HepG2 (cell line): ENCODE measurements around the gene SEMA3B. TPM values are rescaled to one million over a fixed set of nuclear protein-coding genes. Genes with fewer than 3 reads are reported as not detected.

ENCODE experiments used
- ATF7 ChIP-seq, 2 experiments: fragments of 450-650 bp in 1 of 2; sonication (generic) in 1 of 2; formaldehyde crosslinking in 1 of 2; IDR thresholded peaks; 2 replicates each; pipeline versions ENCODE4 v1.4.0 to v1.6.1; 2016 to 2020; ENCODE audit warnings: antibody characterized with exemption in 1 of 2, mild to moderate bottlenecking in 1 of 2, missing genetic modification reagents in 1 of 2
- DR1 ChIP-seq: sonication (generic); formaldehyde crosslinking; IDR thresholded peaks from 2 replicates; pipeline ENCODE4 v1.8.0; 2021; ENCODE audit warnings: mild to moderate bottlenecking, missing genetic modification reagents, inconsistent platforms
- GPN1 ChIP-seq: sonication (generic); formaldehyde crosslinking; IDR thresholded peaks from 2 replicates; pipeline ENCODE4 v1.5.1; 2020; ENCODE audit warnings: missing genetic modification reagents, borderline replicate concordance
- KDM1A ChIP-seq: IDR thresholded peaks from 2 replicates; pipeline ENCODE4 v1.6.1; 2016; ENCODE audit warnings: missing compliant biosample characterization
- KDM3A ChIP-seq: IDR thresholded peaks from 2 replicates; pipeline ENCODE4 v1.6.1; 2018; ENCODE audit warnings: low read depth, missing compliant biosample characterization
- NCOR1 ChIP-seq: fragments of 200-600 bp; sonication (generic); IDR thresholded peaks from 2 replicates; pipeline ENCODE4 v1.7.0; 2017; ENCODE audit warnings: antibody characterized with exemption, low read length, borderline replicate concordance
- NFYC ChIP-seq: IDR thresholded peaks from 2 replicates; pipeline ENCODE4 v1.6.1; 2016; ENCODE audit warnings: missing genetic modification reagents, missing compliant biosample characterization
- NKX3-1 ChIP-seq: sonication (generic); formaldehyde crosslinking; IDR thresholded peaks from 2 replicates; pipeline ENCODE4 v1.5.0; 2020; ENCODE audit warnings: missing genetic modification reagents
- POLR2AphosphoS5 ChIP-seq: IDR thresholded peaks from 2 replicates; pipeline ENCODE4 v1.6.1; 2012; ENCODE audit warnings: low read depth, low read length
- PRPF4 ChIP-seq: fragments of 200-400 bp; formaldehyde crosslinking; IDR thresholded peaks from 2 replicates; pipeline ENCODE4 v1.6.1; 2016; ENCODE audit warnings: low read length, low read depth; ENCODE audit not compliant: poor library complexity, severe bottlenecking
- RAD21 ChIP-seq: fragments of 450-650 bp; formaldehyde crosslinking; IDR thresholded peaks from 2 replicates; pipeline ENCODE4 v1.5.0; 2020; ENCODE audit warnings: mild to moderate bottlenecking
- SP1 ChIP-seq, 2 experiments: fragments of 450-650 bp in 1 of 2; sonication (generic) in 1 of 2; formaldehyde crosslinking in 1 of 2; IDR thresholded peaks; 2 replicates each; pipeline versions ENCODE4 v1.4.0 to v1.6.1; 2016 to 2020; ENCODE audit warnings: missing genetic modification reagents in 1 of 2
- SP140L ChIP-seq: sonication (generic); formaldehyde crosslinking; IDR thresholded peaks from 2 replicates; pipeline ENCODE4 v1.4.0; 2020; ENCODE audit warnings: missing genetic modification reagents, borderline replicate concordance
- TBP ChIP-seq: sonication (generic); formaldehyde crosslinking; IDR thresholded peaks from 2 replicates; pipeline ENCODE4 v1.5.0; 2020; ENCODE audit warnings: missing genetic modification reagents
- TCF7 ChIP-seq: sonication (generic); IDR thresholded peaks from 2 replicates; pipeline ENCODE4 v1.6.1; 2016; ENCODE audit warnings: antibody characterized with exemption, low read depth
- ZBTB1 ChIP-seq: sonication (generic); formaldehyde crosslinking; IDR thresholded peaks from 2 replicates; pipeline ENCODE4 v1.4.0; 2020; ENCODE audit warnings: missing genetic modification reagents, borderline replicate concordance
- ZKSCAN1 ChIP-seq: fragments of 150-350 bp; IDR thresholded peaks from 2 replicates; pipeline ENCODE4 v1.6.1; 2014; ENCODE audit warnings: low read length
- ZNF749 ChIP-seq: sonication (generic); formaldehyde crosslinking; IDR thresholded peaks from 2 replicates; pipeline ENCODE4 v1.8.0; 2022; ENCODE audit warnings: mild to moderate bottlenecking, missing genetic modification reagents, moderate library complexity, borderline replicate concordance
- polyA plus RNA-seq, 8 experiments: library from polyadenylated mRNA; depleted of rRNA in 3 of 8; stranded (reverse) in 7 of 8; unstranded in 1 of 8; fragments of >200 nt; fragmentation: Illumina TruSeq in 4 of 8; extraction: Trizol in 4 of 8; gene quantifications; 2 replicates each; pipeline versions ENCODE4 v1.2.1 to v1.2.3, GENCODE V29; 2011 to 2016; ENCODE audit warnings: low read depth in 4 of 8, missing spikeins in 1 of 8, mixed read lengths in 1 of 8; ENCODE audit not compliant: insufficient read depth in 1 of 8
- total RNA-seq, 5 experiments: library from RNA; depleted of rRNA; stranded (reverse); fragments of >200 nt; fragmentation: Illumina TruSeq; extraction: Trizol; gene quantifications; 2 replicates each; pipeline ENCODE4 v1.2.3, GENCODE V29; 2016; ENCODE audit warnings: low read depth in 1 of 5
- TF ChIP-seq, protein P1 (sequence below): sonication (generic); formaldehyde crosslinking; IDR thresholded peaks from 2 replicates; pipeline ENCODE4 v1.4.0; 2020; ENCODE audit warnings: missing genetic modification reagents
- TF ChIP-seq, protein P2 (sequence below): sonication (generic); formaldehyde crosslinking; IDR thresholded peaks from 2 replicates; pipeline ENCODE4 v1.8.0; 2022; ENCODE audit warnings: missing genetic modification reagents, low read depth, mild to moderate bottlenecking, borderline replicate concordance
- TF ChIP-seq, protein P3 (sequence below): sonication (generic); formaldehyde crosslinking; IDR thresholded peaks from 2 replicates; pipeline ENCODE4 v1.5.0; 2020; ENCODE audit warnings: mild to moderate bottlenecking, missing genetic modification reagents, borderline replicate concordance
- TF ChIP-seq, protein P4 (sequence below): sonication (generic); formaldehyde crosslinking; IDR thresholded peaks from 2 replicates; pipeline ENCODE4 v1.8.0; 2022; ENCODE audit warnings: missing genetic modification reagents, mild to moderate bottlenecking, borderline replicate concordance

The SEMA3B gene
- total and polyA plus RNA-seq, 2 of the 13 experiments (the other 11 are each of a cell fraction or from before 2014, with no cell fraction given), result 93.2 to 158 TPM

DNA sequence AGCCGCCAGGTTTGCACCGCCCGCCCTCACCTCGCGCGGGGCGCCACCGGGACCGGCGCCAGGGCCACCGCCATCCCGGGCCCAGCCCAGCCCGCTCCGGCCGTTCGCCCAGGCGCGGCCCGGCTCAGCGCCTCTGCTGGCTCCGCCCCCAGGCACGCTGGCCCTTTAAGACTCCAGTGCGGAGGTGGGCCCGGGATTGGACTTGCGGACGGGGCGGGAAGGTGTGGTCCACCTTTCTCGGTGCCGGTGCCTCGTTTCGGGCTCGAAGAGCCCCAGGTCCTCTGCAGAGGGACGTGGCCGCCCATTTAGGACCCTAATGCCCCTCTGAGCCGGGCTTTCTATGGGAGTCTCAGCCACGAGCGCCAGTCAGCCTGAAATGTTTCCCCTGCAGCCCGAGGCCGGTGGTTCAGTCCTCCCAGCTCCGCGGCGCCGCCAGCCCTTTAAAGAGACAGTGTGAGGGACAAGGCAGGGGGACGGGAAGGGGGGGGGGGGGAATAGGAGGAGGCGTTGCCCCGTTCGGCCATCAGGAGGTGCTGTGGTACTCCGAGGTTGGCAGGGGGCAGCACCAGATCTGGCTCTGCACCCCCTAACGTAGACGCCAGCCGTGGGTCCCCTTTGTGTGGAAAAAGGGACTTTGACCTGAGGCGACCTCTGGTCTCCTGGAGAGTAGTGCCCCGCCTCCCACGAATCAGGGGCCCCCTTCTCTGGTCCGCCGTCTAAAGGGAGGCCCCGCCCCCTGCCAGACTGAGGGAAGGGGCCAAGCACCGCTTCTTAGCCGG, 52.6 kb downstream of the SEMA3B start (continued):
- TF ChIP-seq TBP, result no peak
- TF ChIP-seq TCF7, result no peak
- TF ChIP-seq, protein P1, sequence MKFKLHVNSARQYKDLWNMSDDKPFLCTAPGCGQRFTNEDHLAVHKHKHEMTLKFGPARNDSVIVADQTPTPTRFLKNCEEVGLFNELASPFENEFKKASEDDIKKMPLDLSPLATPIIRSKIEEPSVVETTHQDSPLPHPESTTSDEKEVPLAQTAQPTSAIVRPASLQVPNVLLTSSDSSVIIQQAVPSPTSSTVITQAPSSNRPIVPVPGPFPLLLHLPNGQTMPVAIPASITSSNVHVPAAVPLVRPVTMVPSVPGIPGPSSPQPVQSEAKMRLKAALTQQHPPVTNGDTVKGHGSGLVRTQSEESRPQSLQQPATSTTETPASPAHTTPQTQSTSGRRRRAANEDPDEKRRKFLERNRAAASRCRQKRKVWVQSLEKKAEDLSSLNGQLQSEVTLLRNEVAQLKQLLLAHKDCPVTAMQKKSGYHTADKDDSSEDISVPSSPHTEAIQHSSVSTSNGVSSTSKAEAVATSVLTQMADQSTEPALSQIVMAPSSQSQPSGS (CRISPR knock-in tag), result peak; percentile 38; the same call in 1 of the 2 replicates
- TF ChIP-seq ZBTB1 (CRISPR knock-in tag), result no peak
- TF ChIP-seq, protein P2, sequence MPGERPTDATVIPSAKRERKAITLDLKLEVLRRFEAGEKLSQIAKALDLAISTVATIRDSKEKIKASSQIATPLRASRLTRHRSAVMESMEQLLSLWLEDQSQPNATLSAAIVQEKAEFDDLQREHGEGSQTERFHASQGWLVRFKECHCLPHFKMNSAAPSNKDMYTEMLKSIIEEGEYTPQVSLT (CRISPR knock-in tag), result no peak
- TF ChIP-seq SP1 (IDR thresholded peaks at IDR 0.05), result no peak
- peak; percentile 83; the same call in 1 of the 2 replicates for TF ChIP-seq SP1 (CRISPR knock-in tag; IDR thresholded peaks at IDR 0.05)
- no peak for TF ChIP-seq KDM1A (CRISPR knock-in tag)
- peak; percentile 50 for TF ChIP-seq POLR2AphosphoS5
- no peak for TF ChIP-seq GPN1 (CRISPR knock-in tag)
- peak; percentile 80 for TF ChIP-seq NCOR1
- 0 out of 2 replicates have a peak, but pooled peaks have one; percentile 21 for TF ChIP-seq NKX3-1 (CRISPR knock-in tag)
- TF ChIP-seq SP140L (CRISPR knock-in tag), result no peak
- TF ChIP-seq DR1 (CRISPR knock-in tag), result peak; percentile 92
- peak; percentile 17; the same call in 1 of the 2 replicates for TF ChIP-seq ZNF749 (CRISPR knock-in tag)
- TF ChIP-seq NFYC (CRISPR knock-in tag), result no peak
- no peak for TF ChIP-seq PRPF4
- TF ChIP-seq RAD21 (CRISPR knock-in tag), result peak; percentile 63
- TF ChIP-seq ATF7 (IDR thresholded peaks at IDR 0.05), result peak; percentile 81
- TF ChIP-seq ATF7 (CRISPR knock-in tag; IDR thresholded peaks at IDR 0.05), result no peak
- TF ChIP-seq, protein P3, sequence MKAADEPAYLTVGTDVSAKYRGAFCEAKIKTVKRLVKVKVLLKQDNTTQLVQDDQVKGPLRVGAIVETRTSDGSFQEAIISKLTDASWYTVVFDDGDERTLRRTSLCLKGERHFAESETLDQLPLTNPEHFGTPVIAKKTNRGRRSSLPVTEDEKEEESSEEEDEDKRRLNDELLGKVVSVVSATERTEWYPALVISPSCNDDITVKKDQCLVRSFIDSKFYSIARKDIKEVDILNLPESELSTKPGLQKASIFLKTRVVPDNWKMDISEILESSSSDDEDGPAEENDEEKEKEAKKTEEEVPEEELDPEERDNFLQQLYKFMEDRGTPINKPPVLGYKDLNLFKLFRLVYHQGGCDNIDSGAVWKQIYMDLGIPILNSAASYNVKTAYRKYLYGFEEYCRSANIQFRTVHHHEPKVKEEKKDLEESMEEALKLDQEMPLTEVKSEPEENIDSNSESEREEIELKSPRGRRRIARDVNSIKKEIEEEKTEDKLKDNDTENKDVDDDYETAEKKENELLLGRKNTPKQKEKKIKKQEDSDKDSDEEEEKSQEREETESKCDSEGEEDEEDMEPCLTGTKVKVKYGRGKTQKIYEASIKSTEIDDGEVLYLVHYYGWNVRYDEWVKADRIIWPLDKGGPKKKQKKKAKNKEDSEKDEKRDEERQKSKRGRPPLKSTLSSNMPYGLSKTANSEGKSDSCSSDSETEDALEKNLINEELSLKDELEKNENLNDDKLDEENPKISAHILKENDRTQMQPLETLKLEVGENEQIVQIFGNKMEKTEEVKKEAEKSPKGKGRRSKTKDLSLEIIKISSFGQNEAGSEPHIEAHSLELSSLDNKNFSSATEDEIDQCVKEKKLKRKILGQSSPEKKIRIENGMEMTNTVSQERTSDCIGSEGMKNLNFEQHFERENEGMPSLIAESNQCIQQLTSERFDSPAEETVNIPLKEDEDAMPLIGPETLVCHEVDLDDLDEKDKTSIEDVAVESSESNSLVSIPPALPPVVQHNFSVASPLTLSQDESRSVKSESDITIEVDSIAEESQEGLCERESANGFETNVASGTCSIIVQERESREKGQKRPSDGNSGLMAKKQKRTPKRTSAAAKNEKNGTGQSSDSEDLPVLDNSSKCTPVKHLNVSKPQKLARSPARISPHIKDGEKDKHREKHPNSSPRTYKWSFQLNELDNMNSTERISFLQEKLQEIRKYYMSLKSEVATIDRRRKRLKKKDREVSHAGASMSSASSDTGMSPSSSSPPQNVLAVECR (CRISPR knock-in tag), result peak; percentile 32; the same call in 1 of the 2 replicates
- TF ChIP-seq, protein P4, sequence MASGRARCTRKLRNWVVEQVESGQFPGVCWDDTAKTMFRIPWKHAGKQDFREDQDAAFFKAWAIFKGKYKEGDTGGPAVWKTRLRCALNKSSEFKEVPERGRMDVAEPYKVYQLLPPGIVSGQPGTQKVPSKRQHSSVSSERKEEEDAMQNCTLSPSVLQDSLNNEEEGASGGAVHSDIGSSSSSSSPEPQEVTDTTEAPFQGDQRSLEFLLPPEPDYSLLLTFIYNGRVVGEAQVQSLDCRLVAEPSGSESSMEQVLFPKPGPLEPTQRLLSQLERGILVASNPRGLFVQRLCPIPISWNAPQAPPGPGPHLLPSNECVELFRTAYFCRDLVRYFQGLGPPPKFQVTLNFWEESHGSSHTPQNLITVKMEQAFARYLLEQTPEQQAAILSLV, result no peak
- no peak; the same call in 1 of the 2 replicates for TF ChIP-seq KDM3A (CRISPR knock-in tag)
- TF ChIP-seq ZKSCAN1, result no peak
